HG03097 (cell line): Measurements from ENCODE around the gene MMP8.

Experiments
- ATAC-seq: cut with Tn5 transposase; IDR thresholded peaks from one replicate; pipeline ENCODE4 v1.9.1; 2021; ENCODE audit not compliant: unreplicated experiment, low FRiP score

Gene MMP8

DNA sequence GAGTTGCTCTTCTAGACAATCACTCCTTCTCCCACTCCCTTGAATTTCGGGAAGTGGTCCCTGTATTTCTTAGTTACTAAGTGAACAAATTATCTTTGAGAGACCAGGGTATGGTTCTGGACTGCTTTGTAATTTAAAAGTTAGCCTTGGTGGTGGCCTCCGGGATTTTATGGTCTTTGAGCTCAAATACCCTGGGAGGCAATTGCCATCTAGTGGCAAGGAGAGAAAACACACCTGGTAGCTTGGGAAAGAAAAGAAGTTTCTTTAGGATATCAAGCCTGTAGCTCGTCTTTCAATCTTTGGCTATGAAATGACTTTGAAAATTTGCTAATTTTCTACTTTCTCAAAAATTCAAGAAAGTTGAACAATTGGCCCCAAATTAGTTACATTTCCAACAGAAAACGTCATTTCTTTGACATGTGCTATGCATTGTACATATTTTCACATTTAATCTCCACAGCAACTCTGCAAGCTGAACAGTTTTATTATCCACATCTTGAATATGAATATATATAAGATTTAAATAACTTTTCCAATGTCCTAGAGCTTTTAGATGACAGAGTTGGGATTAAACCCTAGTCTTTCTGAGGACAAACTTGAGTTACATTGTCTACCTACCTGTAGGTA is 58.3 kb downstream of the MMP8 start:
- no peak for ATAC-seq

DNA sequence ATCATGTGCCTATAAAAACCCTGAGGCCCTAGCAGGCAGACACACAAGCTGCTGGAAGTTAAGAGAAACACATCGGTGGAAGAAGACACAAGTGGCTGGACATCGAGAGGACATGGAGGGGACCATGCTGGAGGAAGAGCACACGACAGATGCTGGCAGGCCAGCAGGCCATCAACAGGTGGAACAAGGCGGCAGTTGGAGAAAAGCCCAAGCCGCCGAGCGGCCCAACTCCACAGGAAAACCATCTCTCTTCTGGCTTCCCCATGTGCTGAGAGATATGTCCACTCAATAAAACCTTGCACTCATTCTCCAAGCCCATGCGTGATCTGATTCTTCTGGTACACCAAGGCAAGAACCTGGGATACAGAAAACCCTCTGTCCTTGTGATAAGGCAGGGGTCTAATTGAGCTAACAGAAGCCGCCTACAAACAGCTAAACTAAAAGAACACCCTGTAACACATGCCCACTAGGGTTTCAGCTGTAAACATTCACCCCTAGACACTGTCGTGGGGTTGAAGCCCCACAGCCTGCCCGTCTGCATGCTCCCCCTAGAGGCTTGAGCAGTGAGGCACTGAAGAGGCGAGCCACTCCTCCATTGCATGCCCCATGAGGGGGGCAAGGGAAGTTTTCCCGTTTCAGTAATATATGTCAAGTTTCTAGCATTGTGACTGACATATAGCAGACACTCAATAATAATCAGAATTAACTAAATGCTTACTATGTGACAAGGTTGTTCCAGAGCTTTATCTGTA is 60.6 kb downstream of the MMP8 start:
- ATAC-seq = no peak

GRCh38 chr11:102662607-102663006 is 62.1 kb downstream of the MMP8 start:
- no peak for ATAC-seq
